Neuron (in vitro differentiated cells): Measurements from ENCODE around the gene BCO2.

ENCODE experiments used
- H2AFZ ChIP-seq: one replicate; pipeline ENCODE4 v1.6.1; 2013; ENCODE audit warnings: low read depth, mild to moderate bottlenecking, inconsistent platforms, low read length, moderate library complexity
- H3K27me3 ChIP-seq: one replicate; pipeline ENCODE4 v1.6.1; 2013; ENCODE audit warnings: low read length; ENCODE audit not compliant: insufficient read depth
- H3K36me3 ChIP-seq: one replicate; pipeline ENCODE4 v1.6.1; 2013; ENCODE audit warnings: low read length; ENCODE audit not compliant: insufficient read depth
- H3K4me1 ChIP-seq: one replicate; pipeline ENCODE4 v1.6.1; 2013; ENCODE audit warnings: low read length; ENCODE audit not compliant: insufficient read depth
- H3K4me3 ChIP-seq: 2 replicates; pipeline ENCODE4 v1.5.1; 2013; ENCODE audit warnings: mild to moderate bottlenecking, low read length, moderate library complexity
- H3K9me3 ChIP-seq: one replicate; pipeline ENCODE4 v1.6.1; 2013; ENCODE audit warnings: low read length

Gene BCO2

DNA sequence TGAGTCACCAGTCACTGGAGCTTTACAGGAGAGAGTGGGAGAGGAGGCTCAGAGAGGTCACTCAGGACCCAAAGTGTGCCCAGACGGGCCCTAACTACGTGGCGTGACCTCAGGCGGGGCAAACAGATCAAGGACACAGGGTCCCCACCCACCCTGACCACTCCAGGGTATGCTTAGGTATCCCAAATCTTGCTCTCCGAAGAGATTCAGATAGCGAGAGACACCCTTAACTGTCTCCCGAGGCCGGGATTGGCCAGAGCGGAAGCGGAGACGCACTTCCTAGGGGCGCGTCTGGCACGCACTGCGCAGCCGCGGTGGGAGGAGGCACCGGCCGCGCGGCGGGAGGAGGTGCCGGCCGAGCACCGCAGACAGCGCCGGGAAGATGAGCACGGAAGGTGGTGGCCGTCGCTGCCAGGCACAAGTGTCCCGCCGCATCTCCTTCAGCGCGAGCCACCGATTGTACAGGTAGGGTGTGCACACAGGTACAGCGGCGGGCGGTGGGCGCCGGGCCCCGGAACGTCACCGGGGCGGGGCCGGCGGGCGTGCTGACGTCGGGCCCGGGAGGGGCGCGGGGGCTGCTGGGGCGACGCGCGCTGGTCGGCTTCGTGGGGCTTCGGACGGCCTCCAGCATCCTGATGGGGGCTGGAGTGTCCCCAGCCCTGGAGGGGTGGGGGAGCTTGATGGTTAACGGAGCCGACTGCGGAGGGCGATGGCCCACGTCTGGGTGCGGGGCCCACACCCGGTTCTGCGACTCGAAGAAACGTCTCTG, 50.9 kb downstream of the BCO2 start, which contains the start of gene PTS:
PTS (plus strand) TSS at position 367 of the 769 bp plus-strand sequence; CDS start at position 383, 16 bp downstream.
- H3K9me3 ChIP-seq = no peaks in the 10 kb centered on the region
- peaks cover 7% of the 10 kb centered on the region for H3K4me1 ChIP-seq
- peaks cover 19% of the 10 kb centered on the region for H3K36me3 ChIP-seq
- H2AFZ ChIP-seq = peak within 1 kb of the TSS; percentile 84
- no peaks in the 10 kb centered on the region for H3K27me3 ChIP-seq
- H3K4me3 ChIP-seq = peak within 1 kb of the TSS; percentile 94

DNA sequence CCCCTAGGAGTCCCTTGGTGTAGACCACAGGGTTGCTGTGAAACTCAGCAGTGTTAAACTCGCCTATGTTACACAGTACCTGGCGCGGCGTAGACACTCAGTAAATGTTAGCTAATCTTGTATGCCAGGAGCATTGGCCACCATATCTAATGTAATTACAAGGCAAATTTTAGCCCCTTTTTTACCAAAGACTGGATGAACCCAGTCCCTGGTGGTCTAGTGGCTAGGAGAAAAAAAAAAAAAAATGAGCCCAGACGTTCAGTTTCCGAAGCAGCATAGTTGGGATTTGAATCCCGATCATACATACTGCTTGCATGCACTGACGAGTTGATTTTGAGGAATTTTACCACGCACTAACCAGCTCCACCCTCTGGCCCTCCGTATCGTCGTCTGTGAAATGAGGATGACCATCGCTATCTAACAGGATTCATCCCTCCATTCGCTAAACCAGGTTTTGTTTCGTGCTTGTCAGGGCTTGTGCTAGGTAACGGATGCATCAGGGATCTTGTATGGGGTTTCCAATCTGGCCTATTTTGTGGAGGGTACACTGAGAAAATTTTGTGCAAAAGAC, 51.6 kb downstream of the BCO2 start:
- Histone ChIP-seq H3K9me3 (no peaks in the 10 kb centered on the region), H3K4me1 (peaks cover 7% of the 10 kb centered on the region), H2AFZ (peak overlapping the region; percentile 84), H3K27me3 (no peaks in the 10 kb centered on the region), H3K4me3 (peak overlapping the region; percentile 94), H3K36me3 (peaks cover 19% of the 10 kb centered on the region)

DNA sequence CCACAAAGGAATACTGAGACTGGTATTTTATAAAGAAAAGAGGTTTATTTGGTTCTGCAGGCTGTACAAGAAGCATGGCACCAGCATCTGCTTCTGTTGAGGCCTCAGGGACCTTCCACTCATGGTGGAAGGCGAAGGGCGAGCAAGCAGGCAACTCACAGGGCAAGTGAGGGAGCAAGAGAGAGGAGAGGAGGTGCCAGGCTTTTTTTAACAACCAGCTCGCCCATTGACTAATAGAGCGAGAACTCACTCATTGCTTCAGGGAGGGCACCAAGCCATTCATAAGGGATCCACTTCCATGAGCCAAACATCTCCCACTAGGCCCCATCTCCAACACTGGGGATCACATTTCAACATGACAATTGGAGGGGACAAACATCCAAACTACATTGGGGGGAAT, 52.2 kb downstream of the BCO2 start:
- Histone ChIP-seq H3K4me3 (peak overlapping the region; percentile 94), H3K36me3 (peaks cover 19% of the 10 kb centered on the region)

DNA sequence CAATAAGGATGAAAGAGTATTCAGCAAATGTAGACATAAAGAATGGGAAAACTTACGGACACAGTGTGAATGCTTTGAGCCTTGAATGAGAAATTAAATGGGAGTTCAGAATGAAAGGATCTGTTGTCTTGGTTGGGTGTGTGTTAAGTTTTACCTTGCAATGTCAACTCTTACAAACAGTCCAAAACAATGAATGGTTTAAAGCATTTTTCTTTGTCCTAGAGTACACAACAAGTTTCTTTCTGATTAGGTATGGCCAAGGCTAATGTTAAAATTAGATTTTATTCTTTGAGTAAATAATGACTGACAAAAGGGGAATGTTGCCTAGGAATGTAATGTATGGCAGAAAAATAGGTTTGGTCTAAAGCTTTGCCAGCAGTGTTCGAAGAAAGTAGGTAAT, 53.4 kb downstream of the BCO2 start:
- Histone ChIP-seq H3K4me3 (no peak overlapping the region), H3K4me1 (peaks cover 7% of the 10 kb centered on the region), H2AFZ (no peak overlapping the region), H3K36me3 (peaks cover 19% of the 10 kb centered on the region), H3K27me3 (no peaks in the 10 kb centered on the region), H3K9me3 (no peaks in the 10 kb centered on the region)

More for the DNA sequence above, 52.2 kb downstream of the BCO2 start:
- Histone ChIP-seq H3K9me3 (no peaks in the 10 kb centered on the region), H3K27me3 (no peaks in the 10 kb centered on the region), H2AFZ (no peak overlapping the region), H3K4me1 (peaks cover 7% of the 10 kb centered on the region)

DNA sequence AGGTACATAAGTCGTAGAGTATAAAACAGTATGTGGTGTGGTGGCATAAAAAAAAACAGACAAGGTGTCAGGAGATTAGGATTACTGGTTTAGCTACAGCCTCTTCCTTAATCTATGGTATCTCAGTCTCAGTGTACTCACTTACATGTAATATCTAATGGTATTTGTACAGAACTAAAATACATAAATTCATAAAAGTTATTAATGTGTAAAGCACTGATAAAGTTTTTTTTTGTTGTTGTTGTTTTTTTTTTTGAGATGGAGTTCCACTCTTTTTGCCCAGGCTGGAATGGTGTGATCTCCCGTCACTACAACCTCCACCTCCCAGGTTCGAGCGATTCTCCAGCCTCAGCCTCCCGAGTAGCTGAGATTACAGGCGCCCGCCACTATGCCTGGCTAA, 53.8 kb downstream of the BCO2 start:
- Histone ChIP-seq H2AFZ (no peak overlapping the region), H3K4me1 (peaks cover 7% of the 10 kb centered on the region), H3K4me3 (no peak overlapping the region), H3K27me3 (no peaks in the 10 kb centered on the region), H3K36me3 (peaks cover 19% of the 10 kb centered on the region), H3K9me3 (no peaks in the 10 kb centered on the region)

DNA sequence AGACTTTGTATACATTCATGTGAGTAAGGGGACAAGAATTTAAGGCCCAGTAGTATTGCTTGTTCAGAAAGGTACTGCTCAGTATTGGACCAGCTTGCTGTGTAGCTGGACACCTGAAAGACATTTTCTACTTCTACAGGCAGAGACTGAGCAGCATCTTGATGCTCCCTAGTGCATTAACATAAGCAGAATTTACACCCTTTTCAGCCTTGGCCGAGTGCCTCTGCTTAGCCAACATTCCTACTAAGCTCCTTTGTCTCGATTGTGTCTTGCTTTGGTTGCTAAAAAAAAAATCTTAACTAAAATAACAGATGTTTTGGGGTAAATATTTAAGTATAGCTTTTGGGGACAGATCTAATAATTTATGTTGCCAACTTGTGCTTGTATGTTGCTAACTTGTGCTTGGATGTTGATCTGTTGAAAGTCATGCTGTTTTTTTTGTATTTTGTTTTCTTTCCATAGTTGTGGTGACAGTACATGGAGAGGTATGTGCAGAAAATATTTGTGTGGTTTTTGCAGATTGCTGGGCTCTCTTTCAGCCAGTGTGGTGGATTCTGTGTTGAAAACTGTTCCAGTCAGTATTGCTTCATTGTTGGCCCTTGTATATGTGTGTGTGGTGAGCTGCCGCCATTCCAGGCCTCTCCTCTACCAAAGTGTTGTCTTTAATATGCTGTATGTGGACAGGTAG, 54.6 kb downstream of the BCO2 start:
- Histone ChIP-seq H2AFZ (no peak overlapping the region), H3K36me3 (peaks cover 23% of the 10 kb centered on the region), H3K27me3 (no peaks in the 10 kb centered on the region), H3K4me1 (peaks cover 7% of the 10 kb centered on the region), H3K9me3 (no peaks in the 10 kb centered on the region), H3K4me3 (no peak overlapping the region)

DNA sequence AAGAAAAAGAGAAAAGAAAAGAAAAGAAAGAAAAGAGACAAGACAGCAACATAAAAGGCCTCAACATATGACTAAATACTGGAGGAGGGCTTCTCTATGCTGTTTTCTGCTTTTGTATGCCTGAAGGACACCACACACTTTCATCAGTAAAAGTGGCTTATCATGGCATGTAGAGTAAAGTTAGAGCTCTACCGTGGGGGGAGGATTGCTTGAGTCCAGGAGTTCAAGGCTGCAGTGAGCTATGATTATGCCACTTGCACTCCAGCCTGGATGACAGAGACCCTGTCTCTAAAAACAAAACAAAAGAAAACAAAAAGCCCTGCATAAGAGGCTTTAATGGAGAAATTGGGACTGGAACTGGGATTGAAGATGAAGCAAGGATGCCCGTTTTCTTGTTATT, 56.6 kb downstream of the BCO2 start:
- H3K4me3 ChIP-seq = no peak overlapping the region
- H3K27me3 ChIP-seq = no peaks in the 10 kb centered on the region
- peaks cover 7% of the 10 kb centered on the region for H3K4me1 ChIP-seq
- no peaks in the 10 kb centered on the region for H3K9me3 ChIP-seq
- H3K36me3 ChIP-seq = peaks cover 36% of the 10 kb centered on the region
- no peak overlapping the region for H2AFZ ChIP-seq

DNA sequence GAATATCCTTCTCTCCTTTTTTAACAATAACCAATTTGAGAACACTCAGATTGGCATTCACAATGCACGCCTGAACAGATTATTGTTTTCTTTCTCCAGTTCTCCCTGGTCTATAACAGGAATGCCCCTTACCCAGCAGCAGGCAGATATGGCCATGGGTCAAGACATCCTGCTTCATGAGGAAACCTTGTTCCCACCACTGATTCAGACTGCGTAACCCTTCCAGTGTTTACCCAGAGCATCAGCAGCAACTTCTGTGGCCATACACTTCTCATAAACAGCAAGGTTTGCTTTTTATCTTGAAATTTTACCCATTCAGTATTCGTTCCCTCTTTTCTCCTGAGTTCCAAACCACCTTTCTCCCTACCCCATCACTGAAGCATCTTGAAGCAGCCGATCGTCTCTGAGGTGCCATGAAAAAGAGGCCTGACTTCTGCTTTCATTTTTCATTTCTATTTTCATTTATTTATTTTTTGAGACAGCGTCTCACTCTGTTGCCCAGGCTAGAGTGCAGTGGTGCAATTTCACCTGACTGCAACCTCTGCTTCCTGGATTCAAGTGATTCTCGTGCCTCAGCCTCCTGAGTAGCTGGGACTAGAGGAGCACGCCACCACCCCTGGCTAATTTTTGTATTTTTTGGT, 60.6 kb downstream of the BCO2 start:
- Histone ChIP-seq H3K27me3 (no peaks in the 10 kb centered on the region), H3K36me3 (peaks cover 31% of the 10 kb centered on the region), H2AFZ (no peak overlapping the region), H3K4me3 (no peak overlapping the region), H3K9me3 (no peaks in the 10 kb centered on the region), H3K4me1 (no peaks in the 10 kb centered on the region)

DNA sequence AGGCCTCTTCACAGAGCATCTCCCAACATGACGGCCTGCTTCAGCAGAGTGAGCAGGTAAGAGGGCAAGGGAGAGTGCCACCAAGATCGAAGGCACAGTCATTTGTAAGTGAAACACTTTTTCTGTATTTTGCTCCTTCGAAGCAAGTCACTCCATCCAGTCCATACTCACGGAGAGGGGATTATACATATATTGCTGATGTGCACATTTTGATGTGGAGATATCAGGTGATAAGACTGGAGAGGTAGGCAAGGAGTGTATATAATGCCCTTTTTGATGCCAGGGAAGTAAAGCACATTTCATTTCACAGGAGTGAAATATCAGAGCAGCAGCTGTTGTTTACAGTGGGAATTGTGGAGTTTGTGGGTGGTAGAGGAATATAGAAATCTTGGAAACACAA, 62.1 kb downstream of the BCO2 start:
- Histone ChIP-seq H3K36me3 (peaks cover 31% of the 10 kb centered on the region), H3K4me3 (no peak overlapping the region), H3K9me3 (no peaks in the 10 kb centered on the region), H3K4me1 (no peaks in the 10 kb centered on the region), H2AFZ (no peak overlapping the region), H3K27me3 (no peaks in the 10 kb centered on the region)

DNA sequence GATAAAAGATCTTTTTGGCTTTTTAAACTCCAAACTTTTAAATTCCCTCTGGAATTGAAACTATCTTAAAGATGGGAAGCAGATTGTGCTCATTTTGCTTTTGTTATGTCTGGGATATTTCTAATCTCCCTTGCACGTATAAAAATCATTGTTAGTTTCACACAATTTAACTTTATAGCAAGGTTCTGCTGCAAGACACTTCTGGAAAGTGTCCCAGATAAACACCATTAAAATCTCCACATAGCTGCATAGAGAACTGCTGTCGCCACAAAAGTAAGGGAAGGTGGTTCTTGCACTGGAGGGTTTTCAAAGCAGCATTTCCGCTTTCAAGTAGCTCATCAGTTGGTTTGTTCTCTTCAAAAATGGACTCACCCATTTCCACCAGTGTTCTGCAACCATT, 62.7 kb downstream of the BCO2 start:
- peaks cover 31% of the 10 kb centered on the region for H3K36me3 ChIP-seq
- H3K27me3 ChIP-seq = no peaks in the 10 kb centered on the region
- H2AFZ ChIP-seq = no peak overlapping the region
- peaks cover 2% of the 10 kb centered on the region for H3K9me3 ChIP-seq
- no peaks in the 10 kb centered on the region for H3K4me1 ChIP-seq
- no peak overlapping the region for H3K4me3 ChIP-seq

DNA sequence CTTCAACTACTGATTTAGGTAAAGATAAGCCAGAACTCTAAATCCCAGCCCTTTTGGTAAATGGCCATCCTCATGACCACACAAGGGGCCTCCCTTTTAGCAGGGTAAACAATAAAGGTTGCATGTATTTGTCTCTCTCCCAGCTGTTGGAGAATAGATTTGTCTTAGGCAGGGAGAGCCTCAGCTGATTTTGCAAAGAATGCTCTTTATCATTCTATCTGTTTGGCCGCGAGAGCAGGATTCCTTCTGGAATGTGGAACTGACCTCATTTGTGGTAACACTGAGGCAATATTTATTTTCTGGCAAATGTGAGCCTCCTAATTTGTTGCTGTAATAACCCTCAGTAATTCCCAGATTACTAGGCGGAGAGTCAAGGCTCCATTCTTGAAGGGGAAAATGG, 66.2 kb downstream of the BCO2 start:
- H3K4me1 ChIP-seq = no peaks in the 10 kb centered on the region
- H2AFZ ChIP-seq = no peak overlapping the region
- H3K27me3 ChIP-seq = no peaks in the 10 kb centered on the region
- H3K4me3 ChIP-seq = no peak overlapping the region
- peaks cover 3% of the 10 kb centered on the region for H3K9me3 ChIP-seq
- H3K36me3 ChIP-seq = peaks cover 18% of the 10 kb centered on the region

DNA sequence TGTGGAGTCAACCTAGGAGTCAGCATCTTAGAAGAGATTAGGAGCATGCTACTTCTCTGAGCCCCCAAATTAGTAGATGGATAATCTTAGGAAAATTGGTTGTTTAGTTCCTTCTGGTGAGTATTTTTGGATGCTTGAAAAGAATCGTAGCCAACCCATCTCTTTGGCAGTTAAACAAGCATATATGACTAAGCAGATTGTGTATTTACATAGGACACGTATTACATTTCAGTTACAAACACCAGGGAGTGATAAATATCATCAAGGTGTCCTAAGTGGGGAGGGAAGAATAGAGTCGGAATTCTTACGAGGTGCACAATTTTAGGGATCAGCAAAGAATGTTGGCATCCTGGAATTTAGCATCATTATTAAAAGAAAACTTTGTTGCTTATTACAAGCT, 71.9 kb downstream of the BCO2 start:
- H3K27me3 ChIP-seq = no peaks in the 10 kb centered on the region
- no peaks in the 10 kb centered on the region for H3K4me1 ChIP-seq
- H3K4me3 ChIP-seq = no peak overlapping the region
- peaks cover 3% of the 10 kb centered on the region for H3K9me3 ChIP-seq
- no peaks in the 10 kb centered on the region for H3K36me3 ChIP-seq
- no peak overlapping the region for H2AFZ ChIP-seq

DNA sequence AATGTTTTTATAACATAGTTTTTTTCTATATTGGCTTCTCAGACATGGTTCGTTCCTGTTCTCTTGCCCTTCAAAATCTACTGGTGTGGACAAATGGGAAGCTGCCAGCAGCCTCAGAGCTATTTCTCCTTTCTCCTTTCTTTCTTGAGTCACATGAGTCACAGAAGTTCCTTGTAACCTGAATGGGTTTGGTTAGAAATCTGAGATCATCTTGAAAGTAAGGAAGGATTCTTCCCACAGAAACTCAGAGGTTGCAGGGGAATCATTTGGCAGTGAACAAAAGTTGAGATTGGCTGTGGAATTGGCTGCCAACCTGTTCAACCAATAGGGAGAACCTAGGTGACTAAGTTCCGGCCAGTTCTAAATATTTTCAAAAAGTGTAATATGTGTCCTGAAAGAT, 72.9 kb downstream of the BCO2 start:
- H3K4me3 ChIP-seq = no peak overlapping the region
- no peaks in the 10 kb centered on the region for H3K36me3 ChIP-seq
- no peak overlapping the region for H2AFZ ChIP-seq
- peaks cover 1% of the 10 kb centered on the region for H3K9me3 ChIP-seq
- no peaks in the 10 kb centered on the region for H3K4me1 ChIP-seq
- H3K27me3 ChIP-seq = no peaks in the 10 kb centered on the region
